Cardiac muscle cell (in vitro differentiated cells and primary cell): ENCODE data around the gene RFX1. TPM values are rescaled to one million over a fixed set of nuclear protein-coding genes. Genes with fewer than 3 reads are reported as not detected.
"Not testable (repeated sequence)": the region's sequence is repeated elsewhere in the genome, so short reads cannot be mapped to it uniquely, and the experiment has no call there.

Experiments
- DNase-seq, 2 donors: peaks; one replicate each; pipeline versions ENCODE4 v3.0.0 to v3.0.0-alpha.2; 2010 to 2017; ENCODE audit warnings: low read depth in 1 of 2, low spot score in 1 of 2
- H3K27ac ChIP-seq: fragments of 200-600 bp; sonication (generic); 2 replicates; pipeline ENCODE4 v1.5.1; 2016
- H3K27me3 ChIP-seq: fragments of 200-600 bp; sonication (generic); 2 replicates; pipeline ENCODE4 v1.6.0; 2016; ENCODE audit warnings: control low read depth
- H3K36me3 ChIP-seq: fragments of 200-600 bp; sonication (generic); 2 replicates; pipeline ENCODE4 v1.5.1; 2016; ENCODE audit warnings: control low read depth
- H3K4me1 ChIP-seq: fragments of 200-600 bp; sonication (generic); 2 replicates; pipeline ENCODE4 v1.8.1; 2017; ENCODE audit warnings: low read depth, mild to moderate bottlenecking, mixed run types
- H3K4me3 ChIP-seq: fragments of 200-600 bp; sonication (generic); 2 replicates; pipeline ENCODE4 v1.5.1; 2016; ENCODE audit warnings: mild to moderate bottlenecking
- H3K9me3 ChIP-seq: fragments of 200-600 bp; sonication (generic); 2 replicates; pipeline ENCODE4 v1.5.1; 2017; ENCODE audit warnings: low read depth, mild to moderate bottlenecking, control low read depth
- CTCF ChIP-seq: IDR thresholded peaks from 2 replicates; pipeline ENCODE4 v1.5.1; 2012; ENCODE audit warnings: low read depth, mild to moderate bottlenecking, low read length
- polyA plus RNA-seq: library from polyadenylated mRNA; unstranded; fragments of >200 nt; fragmentation: Nextera tagmentation; extraction: Ambion mirVana; gene quantifications from 2 replicates; pipeline ENCODE4 v1.2.1, GENCODE V29; 2016
- total RNA-seq: library from RNA; depleted of rRNA; stranded (reverse); fragments of >200 nt; gene quantifications from 2 replicates; pipeline ENCODE4 v1.2.3, GENCODE V29; 2016

The RFX1 gene
- total and polyA plus RNA-seq, 2 experiments from 2014 or later, result 3.3 to 8.9 TPM

- DNase-seq, result peak; percentile 77 to 83
- TF ChIP-seq CTCF, result no peak
- Histone ChIP-seq H3K4me1 (peaks cover 7% of the 10 kb centered on the region), H3K9me3 (no peaks in the 10 kb centered on the region), H3K27ac (no peak overlapping the region), H3K36me3 (no peaks in the 10 kb centered on the region), H3K27me3 (no peaks in the 10 kb centered on the region), H3K4me3 (peak overlapping the region; percentile 28)
Observed at GRCh38 chr19:13978351-13979243, 27.5 kb downstream of the RFX1 start.

GRCh38 chr19:13977803-13978202 lies 28.3 kb downstream of the RFX1 start:
- H3K27me3 ChIP-seq, result no peaks in the 10 kb centered on the region
- DNase-seq, result no peak
- no peak for TF ChIP-seq CTCF
- H3K4me1 ChIP-seq, result peaks cover 7% of the 10 kb centered on the region
- no peak overlapping the region for H3K4me3 ChIP-seq
- H3K36me3 ChIP-seq, result no peaks in the 10 kb centered on the region
- H3K27ac ChIP-seq, result no peak overlapping the region
- H3K9me3 ChIP-seq, result no peaks in the 10 kb centered on the region

- no peaks in the 10 kb centered on the region for H3K27me3 ChIP-seq
- peaks cover 5% of the 10 kb centered on the region for H3K36me3 ChIP-seq
- DNase-seq, result no peak
- H3K27ac ChIP-seq, result no peak overlapping the region
- no peak overlapping the region for H3K4me3 ChIP-seq
- TF ChIP-seq CTCF, result no peak
- H3K9me3 ChIP-seq, result no peaks in the 10 kb centered on the region
- H3K4me1 ChIP-seq, result peaks cover 7% of the 10 kb centered on the region
Observed at GRCh38 chr19:13976446-13976845, 29.7 kb downstream of the RFX1 start.

GRCh38 chr19:13975870-13976269 lies 30.2 kb downstream of the RFX1 start:
- H3K36me3 ChIP-seq, result peaks cover 5% of the 10 kb centered on the region
- H3K27me3 ChIP-seq, result no peaks in the 10 kb centered on the region
- no peak overlapping the region for H3K27ac ChIP-seq
- no peak for TF ChIP-seq CTCF
- peaks cover 7% of the 10 kb centered on the region for H3K4me1 ChIP-seq
- DNase-seq, result no peak
- H3K9me3 ChIP-seq, result no peaks in the 10 kb centered on the region
- no peak overlapping the region for H3K4me3 ChIP-seq

GRCh38 chr19:13974073-13974472 lies 32.0 kb downstream of the RFX1 start:
- H3K27ac ChIP-seq, result peak overlapping the region; percentile 49
- DNase-seq, result peak in 1 of 2 donors; percentile 78
- H3K27me3 ChIP-seq, result no peaks in the 10 kb centered on the region
- no peak overlapping the region for H3K4me3 ChIP-seq
- peaks cover 1% of the 10 kb centered on the region for H3K4me1 ChIP-seq
- H3K9me3 ChIP-seq, result no peaks in the 10 kb centered on the region
- no peak for TF ChIP-seq CTCF
- H3K36me3 ChIP-seq, result peaks cover 8% of the 10 kb centered on the region

GRCh38 chr19:13973479-13973878 lies 32.6 kb downstream of the RFX1 start:
- H3K9me3 ChIP-seq, H3K4me1 ChIP-seq, H3K27me3 ChIP-seq, H3K4me3 ChIP-seq, H3K27ac ChIP-seq, DNase-seq: not testable (repeated sequence)
- peaks cover 14% of the 10 kb centered on the region for H3K36me3 ChIP-seq
